GM19452 (cell line): ENCODE measurements around the gene GNAS.

Experiments used
- ATAC-seq: cut with Tn5 transposase; IDR thresholded peaks from one replicate; pipeline ENCODE4 v1.9.1; 2021; ENCODE audit not compliant: unreplicated experiment

GNAS gene

GRCh38 chr20:58851969-58852458 lies 502 bp upstream of the GNAS start:
- no peak for ATAC-seq

- no peak for ATAC-seq
Observed at GRCh38 chr20:58853466-58853865, 950 bp downstream of the GNAS start.

- no peak for ATAC-seq
Observed at GRCh38 chr20:58853976-58854637, 1.6 kb downstream of the GNAS start.

- no peak for ATAC-seq
Observed at GRCh38 chr20:58854638-58855471, 2.3 kb downstream of the GNAS start.

GRCh38 chr20:58855506-58856389 lies 3.2 kb downstream of the GNAS start:
- no peak for ATAC-seq

- ATAC-seq = no peak
Observed at GRCh38 chr20:58863044-58863790, 10.7 kb downstream of the GNAS start.

- no peak for ATAC-seq
Observed at GRCh38 chr20:58864346-58864745, 11.8 kb downstream of the GNAS start.

GRCh38 chr20:58865843-58866242 lies 13.3 kb downstream of the GNAS start:
- ATAC-seq = no peak

GRCh38 chr20:58867211-58867610 lies 14.7 kb downstream of the GNAS start:
- ATAC-seq = no peak

- no peak for ATAC-seq
Observed at GRCh38 chr20:58868795-58869194, 16.3 kb downstream of the GNAS start.

GRCh38 chr20:58869662-58870227 lies 17.2 kb downstream of the GNAS start:
- ATAC-seq = no peak

- no peak for ATAC-seq
Observed at GRCh38 chr20:58870293-58871014, 17.9 kb downstream of the GNAS start.

GRCh38 chr20:58871533-58872102 lies 19.1 kb downstream of the GNAS start:
- ATAC-seq = no peak

- ATAC-seq = no peak
Observed at GRCh38 chr20:58874469-58874868, 22.0 kb downstream of the GNAS start.

- ATAC-seq = no peak
Observed at GRCh38 chr20:58875111-58875510, 22.6 kb downstream of the GNAS start.

GRCh38 chr20:58875541-58876134 lies 23.1 kb downstream of the GNAS start:
- no peak for ATAC-seq

- ATAC-seq = no peak
Observed at GRCh38 chr20:58876437-58876836, 23.9 kb downstream of the GNAS start.

GRCh38 chr20:58877050-58877975 lies 24.8 kb downstream of the GNAS start:
- no peak for ATAC-seq
